ENCODE data around the gene IL32.
A peak's percentile ranks its signal among the peaks of the same experiment; 100 is the strongest.
"Not testable (repeated sequence)": the region's sequence is repeated elsewhere in the genome, so short reads cannot be mapped to it uniquely, and the experiment has no call there.

The IL32 gene

GRCh38 chr16:3071655-3072054 lies 6.2 kb downstream of the IL32 start:
- TF ChIP-seq EZH2 (IDR thresholded peaks at IDR 0.05; ENCODE audit: borderline replicate concordance, low read depth, low read length, severe bottlenecking), result no peak
- no peak for TF ChIP-seq CTCF (IDR thresholded peaks at IDR 0.05; ENCODE audit: borderline replicate concordance, extremely low read depth, low read length, poor library complexity, severe bottlenecking)
- peaks cover 30% of the 10 kb centered on the region for H3K36me3 ChIP-seq (ENCODE audit: insufficient read depth, low read length)
- no peak overlapping the region for H2AFZ ChIP-seq (ENCODE audit: low read depth, low read length)
- peaks cover 94% of the 10 kb centered on the region for H3K4me1 ChIP-seq (ENCODE audit: insufficient read depth, low read length)
- H4K20me1 ChIP-seq (ENCODE audit: insufficient read depth, low read length), result no peaks in the 10 kb centered on the region; the same call in 1 of the 2 replicates
- H3K9me3 ChIP-seq (ENCODE audit: insufficient read depth, low read length, severe bottlenecking), result no peaks in the 10 kb centered on the region
- peak overlapping the region; percentile 80 for H3K27ac ChIP-seq (ENCODE audit: low read length)
- ATAC-seq (ENCODE audit: insufficient read depth, low read depth), result no peak
- H3K4me2 ChIP-seq (ENCODE audit: insufficient read depth, low read length), result no peak overlapping the region; the same call in 1 of the 2 replicates
- no peak overlapping the region for H3K4me3 ChIP-seq (ENCODE audit: low read depth in 1 of 2, low read length in 2 of 2)
- H3K9ac ChIP-seq (ENCODE audit: low read depth, low read length), result peak overlapping the region; percentile 17
- DNase-seq, result no peak
- H3K27me3 ChIP-seq (ENCODE audit: insufficient read depth, low read length, poor library complexity), result no peaks in the 10 kb centered on the region
- peaks cover 27% of the 10 kb centered on the region for H3K79me2 ChIP-seq (ENCODE audit: insufficient read depth, low read length)

GRCh38 chr16:3072148-3072547 lies 6.7 kb downstream of the IL32 start:
- peak; percentile 28 for ATAC-seq (ENCODE audit: insufficient read depth, low read depth)
- peaks cover 25% of the 10 kb centered on the region for H3K36me3 ChIP-seq (ENCODE audit: insufficient read depth, low read length)
- peak overlapping the region; percentile 17 for H3K9ac ChIP-seq (ENCODE audit: low read depth, low read length)
- peaks cover 22% of the 10 kb centered on the region for H3K79me2 ChIP-seq (ENCODE audit: insufficient read depth, low read length)
- peak; percentile 67 for DNase-seq
- not testable (repeated sequence) for H3K27me3 ChIP-seq (ENCODE audit: insufficient read depth, low read length, poor library complexity); H3K9me3 ChIP-seq (ENCODE audit: insufficient read depth, low read length, severe bottlenecking); H2AFZ ChIP-seq (ENCODE audit: low read depth, low read length); H3K4me3 ChIP-seq (ENCODE audit: low read depth in 1 of 2, low read length in 2 of 2); H4K20me1 ChIP-seq (ENCODE audit: insufficient read depth, low read length); H3K4me2 ChIP-seq (ENCODE audit: insufficient read depth, low read length)
- peaks cover 94% of the 10 kb centered on the region for H3K4me1 ChIP-seq (ENCODE audit: insufficient read depth, low read length)
- peak overlapping the region; percentile 80 for H3K27ac ChIP-seq (ENCODE audit: low read length)

GRCh38 chr16:3072576-3073263 lies 7.3 kb downstream of the IL32 start:
- H3K9me3 ChIP-seq (ENCODE audit: insufficient read depth, low read length, severe bottlenecking); H4K20me1 ChIP-seq (ENCODE audit: insufficient read depth, low read length); H3K27me3 ChIP-seq (ENCODE audit: insufficient read depth, low read length, poor library complexity); H3K4me3 ChIP-seq (ENCODE audit: low read depth in 1 of 2, low read length in 2 of 2); DNase-seq; H3K4me2 ChIP-seq (ENCODE audit: insufficient read depth, low read length); H2AFZ ChIP-seq (ENCODE audit: low read depth, low read length): not testable (repeated sequence)
- H3K36me3 ChIP-seq (ENCODE audit: insufficient read depth, low read length), result peaks cover 19% of the 10 kb centered on the region
- peak overlapping the region; percentile 94 for H3K27ac ChIP-seq (ENCODE audit: low read length)
- peaks cover 17% of the 10 kb centered on the region for H3K79me2 ChIP-seq (ENCODE audit: insufficient read depth, low read length)
- peaks cover 94% of the 10 kb centered on the region for H3K4me1 ChIP-seq (ENCODE audit: insufficient read depth, low read length)
- H3K9ac ChIP-seq (ENCODE audit: low read depth, low read length), result peak overlapping the region; percentile 14; the same call in 1 of the 2 replicates
- peak; percentile 2 for TF ChIP-seq CTCF (IDR thresholded peaks at IDR 0.05; ENCODE audit: borderline replicate concordance, extremely low read depth, low read length, poor library complexity, severe bottlenecking)
- ATAC-seq (ENCODE audit: insufficient read depth, low read depth), result peak; percentile 15; the same call in 2 of the 3 replicates

- H4K20me1 ChIP-seq (ENCODE audit: insufficient read depth, low read length), result no peaks in the 10 kb centered on the region
- peak overlapping the region; percentile 94 for H3K27ac ChIP-seq (ENCODE audit: low read length)
- peak overlapping the region in 1 of 2 experiments; percentile 26; a peak in 1 of 4 replicates for H3K4me3 ChIP-seq (ENCODE audit: low read depth in 1 of 2, low read length in 2 of 2)
- H3K27me3 ChIP-seq (ENCODE audit: insufficient read depth, low read length, poor library complexity), result no peaks in the 10 kb centered on the region
- peak overlapping the region; percentile 14; the same call in 1 of the 2 replicates for H3K9ac ChIP-seq (ENCODE audit: low read depth, low read length)
- ATAC-seq (ENCODE audit: insufficient read depth, low read depth) (no peak), DNase-seq (no peak)
- peaks cover 12% of the 10 kb centered on the region for H3K36me3 ChIP-seq (ENCODE audit: insufficient read depth, low read length)
- no peak overlapping the region for H2AFZ ChIP-seq (ENCODE audit: low read depth, low read length)
- peaks cover 9% of the 10 kb centered on the region for H3K79me2 ChIP-seq (ENCODE audit: insufficient read depth, low read length)
- H3K4me2 ChIP-seq (ENCODE audit: insufficient read depth, low read length), result peak overlapping the region; percentile 51
- TF ChIP-seq CTCF (IDR thresholded peaks at IDR 0.05; ENCODE audit: borderline replicate concordance, extremely low read depth, low read length, poor library complexity, severe bottlenecking), result no peak
- no peak for TF ChIP-seq EZH2 (IDR thresholded peaks at IDR 0.05; ENCODE audit: borderline replicate concordance, low read depth, low read length, severe bottlenecking)
- H3K4me1 ChIP-seq (ENCODE audit: insufficient read depth, low read length), result peaks cover 94% of the 10 kb centered on the region
- no peaks in the 10 kb centered on the region for H3K9me3 ChIP-seq (ENCODE audit: insufficient read depth, low read length, severe bottlenecking)
Measured at GRCh38 chr16:3073448-3073847, 8.0 kb downstream of the IL32 start.
